BJ (cell line): Measurements from ENCODE around the gene ASCL5. TPM values are rescaled to one million over a fixed set of nuclear protein-coding genes. Genes with fewer than 3 reads are reported as not detected.

Experiments
- CTCF ChIA-PET: fragments of 350-600 bp; formaldehyde crosslinking; extraction: SDS; loops from one replicate; lab custom pipeline; 2021; ENCODE audit warnings: antibody characterized with exemption, inconsistent platforms; lab: Yijun Ruan, JAX
- POLR2A ChIA-PET: fragments of 300-600 bp; sonication (Branson Sonifier 250); formaldehyde crosslinking; extraction: SDS; loops from one replicate; lab custom pipeline; 2021; ENCODE audit warnings: antibody characterized with exemption; lab: Charles Lee
- DNase-seq: peaks from one replicate; pipeline ENCODE4 v3.0.0-alpha.2; 2011; ENCODE audit warnings: low read depth
- H3K27me3 ChIP-seq: 2 replicates; pipeline ENCODE4 v1.6.0; 2011; ENCODE audit warnings: low read length; ENCODE audit not compliant: control insufficient read depth, insufficient read depth
- H3K36me3 ChIP-seq: 2 replicates; pipeline ENCODE4 v1.5.1; 2011; ENCODE audit warnings: low read length; ENCODE audit not compliant: control insufficient read depth, insufficient read depth
- H3K4me3 ChIP-seq: 2 replicates; pipeline ENCODE4 v1.5.1; 2011; ENCODE audit warnings: low read depth, mild to moderate bottlenecking, control low read depth, low read length
- polyA plus RNA-seq: library from polyadenylated mRNA; depleted of rRNA; stranded (reverse); fragments of >200 nt; gene quantifications from 2 replicates; pipeline ENCODE4 v1.2.3, GENCODE V29; 2011
- TF ChIP-seq, protein P1 (sequence below): IDR thresholded peaks from 2 replicates; pipeline ENCODE4 v1.5.1; 2011; ENCODE audit warnings: low read depth, mild to moderate bottlenecking, control low read depth, inconsistent platforms, low read length, moderate library complexity; ENCODE audit not compliant: insufficient read depth

Gene ASCL5
- polyA plus RNA-seq, 1 experiment, result 0.06 TPM

DNA sequence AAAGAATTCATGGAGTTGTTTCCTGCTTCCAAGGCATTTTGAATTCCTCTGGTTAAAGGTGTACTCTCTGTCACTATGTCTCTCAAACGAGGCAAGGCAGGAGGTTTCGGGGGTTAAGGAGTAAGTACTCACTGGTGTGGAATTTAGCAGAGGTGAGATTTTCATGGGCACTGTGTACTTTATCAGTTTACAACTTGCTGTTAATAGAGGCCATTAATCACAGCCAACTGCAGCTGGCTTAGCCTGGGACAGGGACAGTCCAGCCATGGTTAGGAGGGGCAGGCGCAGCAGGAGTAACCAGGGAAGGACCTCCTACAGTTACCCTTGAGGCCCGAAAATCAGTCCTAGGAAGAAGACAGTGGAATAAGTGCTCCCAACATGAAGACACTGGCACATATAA, 45.3 kb upstream of the ASCL5 start:
- CTCF ChIA-PET, result no interaction called here
- H3K36me3 ChIP-seq, result no peaks in the 10 kb centered on the region
- no peaks in the 10 kb centered on the region for H3K27me3 ChIP-seq
- POLR2A ChIA-PET, result no interaction called here
- no peak for DNase-seq
- no peak overlapping the region for H3K4me3 ChIP-seq
- TF ChIP-seq, protein P1, sequence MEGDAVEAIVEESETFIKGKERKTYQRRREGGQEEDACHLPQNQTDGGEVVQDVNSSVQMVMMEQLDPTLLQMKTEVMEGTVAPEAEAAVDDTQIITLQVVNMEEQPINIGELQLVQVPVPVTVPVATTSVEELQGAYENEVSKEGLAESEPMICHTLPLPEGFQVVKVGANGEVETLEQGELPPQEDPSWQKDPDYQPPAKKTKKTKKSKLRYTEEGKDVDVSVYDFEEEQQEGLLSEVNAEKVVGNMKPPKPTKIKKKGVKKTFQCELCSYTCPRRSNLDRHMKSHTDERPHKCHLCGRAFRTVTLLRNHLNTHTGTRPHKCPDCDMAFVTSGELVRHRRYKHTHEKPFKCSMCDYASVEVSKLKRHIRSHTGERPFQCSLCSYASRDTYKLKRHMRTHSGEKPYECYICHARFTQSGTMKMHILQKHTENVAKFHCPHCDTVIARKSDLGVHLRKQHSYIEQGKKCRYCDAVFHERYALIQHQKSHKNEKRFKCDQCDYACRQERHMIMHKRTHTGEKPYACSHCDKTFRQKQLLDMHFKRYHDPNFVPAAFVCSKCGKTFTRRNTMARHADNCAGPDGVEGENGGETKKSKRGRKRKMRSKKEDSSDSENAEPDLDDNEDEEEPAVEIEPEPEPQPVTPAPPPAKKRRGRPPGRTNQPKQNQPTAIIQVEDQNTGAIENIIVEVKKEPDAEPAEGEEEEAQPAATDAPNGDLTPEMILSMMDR, result no peak

DNA sequence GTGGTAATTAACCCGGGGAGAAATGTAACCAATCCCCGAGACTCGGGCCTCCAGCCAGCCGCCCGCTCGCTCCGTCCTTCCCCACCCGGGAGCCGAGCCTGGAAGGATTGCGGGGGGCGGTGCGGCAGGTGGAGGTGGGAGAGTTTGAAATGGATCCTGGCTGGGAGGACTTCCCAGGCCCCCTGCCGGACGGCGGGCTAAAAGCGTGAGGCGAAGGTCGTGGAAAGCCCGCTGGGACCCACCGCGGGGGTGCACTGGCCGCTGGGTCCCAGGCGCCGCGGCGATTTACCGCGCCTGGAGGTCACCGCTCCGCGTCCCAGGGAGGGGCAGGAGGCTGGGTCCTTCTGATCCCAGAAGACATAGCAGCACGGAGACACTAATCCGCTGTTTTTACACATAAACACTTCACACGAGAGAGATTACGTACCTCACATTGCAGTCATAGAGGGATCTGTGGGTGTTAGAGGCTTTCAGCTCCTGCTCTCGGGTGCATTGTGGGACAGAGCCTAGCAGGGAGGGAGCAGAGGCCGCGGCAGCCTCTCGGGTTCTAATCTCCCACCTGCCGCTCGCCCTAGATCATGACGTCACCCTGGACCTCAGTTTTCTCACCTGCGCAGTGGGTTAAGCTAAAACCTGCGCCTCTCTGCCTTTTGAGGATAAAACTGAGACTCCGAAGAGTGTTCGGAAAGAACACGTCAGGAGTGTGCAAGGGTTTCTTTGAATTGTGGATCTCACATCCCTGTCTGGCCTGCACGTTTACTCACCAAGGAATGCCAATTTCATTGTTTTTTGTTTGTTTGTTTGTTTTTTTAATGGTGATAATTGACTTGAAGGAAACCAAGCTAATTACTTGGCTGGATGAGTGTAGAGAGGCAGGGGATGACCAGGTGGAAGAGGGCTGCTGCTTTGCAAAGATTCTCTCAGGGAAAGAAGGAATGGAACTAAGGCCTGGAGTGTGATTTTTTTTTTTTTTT, 44.4 kb upstream of the ASCL5 start:
- CTCF ChIA-PET, result interaction anchor here (0.6 to 1.7 kb wide), 4 partner anchors 10 to 85 kb away, joined by 3 to 4 read pairs (median 3); no protein-coding TSS in a partner anchor
- POLR2A ChIA-PET, result no interaction called here
- Histone ChIP-seq H3K36me3 (no peaks in the 10 kb centered on the region), H3K27me3 (no peaks in the 10 kb centered on the region), H3K4me3 (peak overlapping the region; percentile 61)
- TF ChIP-seq, protein P1, result peak; percentile 53
- no peak for DNase-seq

DNA sequence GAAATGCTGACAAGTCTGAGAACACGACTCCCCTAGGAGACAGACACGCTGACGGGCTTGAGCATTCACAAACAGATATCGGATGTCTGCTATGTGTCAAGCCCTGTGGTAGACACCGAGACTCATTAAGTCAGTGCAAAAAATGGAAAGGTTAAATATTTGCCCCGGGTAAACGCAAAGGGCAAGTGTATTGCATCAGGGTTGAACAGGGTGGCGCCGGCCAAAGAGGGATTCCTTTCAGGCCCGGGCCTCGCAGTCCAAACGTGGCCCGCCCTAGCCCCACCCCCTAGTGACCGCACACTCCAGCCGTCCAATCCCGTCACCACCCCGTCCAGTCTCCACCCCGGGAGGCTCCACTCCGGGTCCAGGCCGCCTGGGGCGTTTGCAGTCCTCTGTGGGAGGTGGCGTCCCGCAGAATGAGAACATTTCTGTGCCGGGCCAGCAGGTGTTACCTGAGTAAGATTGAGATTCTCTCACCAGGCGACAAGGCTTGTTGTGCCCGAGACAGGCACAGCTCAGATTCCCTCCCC, 43.6 kb upstream of the ASCL5 start:
- ChIA-PET CTCF (interaction anchor here (0.6 to 1.7 kb wide), 3 partner anchors 11 to 85 kb away, joined by 3 to 4 read pairs (median 3); no protein-coding TSS in a partner anchor), POLR2A (no interaction called here)
- TF ChIP-seq, protein P1, result no peak
- DNase-seq, result peak; percentile 64
- Histone ChIP-seq H3K36me3 (no peaks in the 10 kb centered on the region), H3K4me3 (peak overlapping the region; percentile 61), H3K27me3 (peaks cover 5% of the 10 kb centered on the region)

DNA sequence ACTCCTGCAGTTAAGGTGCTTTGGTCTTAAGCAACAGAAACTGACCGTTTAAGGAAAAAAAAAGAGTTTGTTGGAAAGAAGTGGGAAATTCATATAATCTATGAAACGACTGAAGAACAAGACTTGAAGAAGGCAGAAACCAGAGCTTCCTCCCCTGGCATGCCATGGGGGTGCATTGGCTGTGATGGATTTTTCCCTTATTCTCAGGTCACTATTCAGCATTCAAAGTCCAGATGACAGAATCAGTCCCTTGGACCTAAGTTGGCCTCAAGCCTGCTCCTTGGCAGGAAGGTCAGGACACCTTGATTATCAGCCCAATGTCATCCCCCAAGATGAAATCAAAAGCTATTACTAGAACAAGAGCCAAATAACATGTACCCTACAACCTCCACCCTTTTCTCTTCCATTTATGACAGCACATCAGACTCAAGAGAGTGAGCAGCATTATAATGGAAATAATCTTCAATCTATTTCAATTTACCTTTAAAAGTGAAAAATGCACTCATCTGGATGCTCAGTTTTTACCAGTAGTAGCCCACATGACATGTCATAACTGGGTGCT, 43.1 kb upstream of the ASCL5 start:
- TF ChIP-seq, protein P1, result no peak
- peaks cover 5% of the 10 kb centered on the region for H3K27me3 ChIP-seq
- CTCF ChIA-PET, result interaction anchor here (1.0 to 1.7 kb wide), 3 partner anchors 10 to 84 kb away, joined by 3 to 5 read pairs (median 4); no protein-coding TSS in a partner anchor
- POLR2A ChIA-PET, result no interaction called here
- H3K4me3 ChIP-seq, result no peak overlapping the region
- DNase-seq, result no peak
- H3K36me3 ChIP-seq, result no peaks in the 10 kb centered on the region

DNA sequence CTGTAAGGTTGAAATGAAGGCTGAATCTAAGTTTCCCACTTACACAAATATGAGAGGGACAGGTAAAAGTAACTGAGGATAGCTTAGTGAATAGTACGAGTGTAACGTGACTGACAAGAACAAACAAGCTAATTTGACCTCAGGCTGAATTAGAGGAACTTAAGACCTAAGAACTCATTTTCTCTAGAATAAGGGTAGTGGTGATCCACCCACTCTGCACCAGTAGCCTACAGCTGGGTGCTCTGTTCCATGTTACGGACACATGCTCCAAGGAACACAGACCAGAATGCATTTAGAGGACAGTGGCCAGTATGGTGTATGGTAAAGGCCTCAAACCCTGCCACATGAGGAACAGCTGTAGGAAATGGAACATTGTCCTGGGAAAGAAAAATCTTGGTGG, 42.2 kb upstream of the ASCL5 start:
- TF ChIP-seq, protein P1, result no peak
- H3K27me3 ChIP-seq, result peaks cover 9% of the 10 kb centered on the region
- ChIA-PET POLR2A (no interaction called here), CTCF (interaction anchor here (1.0 to 1.7 kb wide), 3 partner anchors 10 to 83 kb away, joined by 3 to 5 read pairs (median 4); no protein-coding TSS in a partner anchor)
- no peak for DNase-seq
- no peaks in the 10 kb centered on the region for H3K36me3 ChIP-seq
- no peak overlapping the region for H3K4me3 ChIP-seq
